ENCODE results near the gene PTPRA. TPM values are rescaled to one million over a fixed set of nuclear protein-coding genes. Genes with fewer than 3 reads are reported as not detected.

Gene PTPRA
- total and polyA plus RNA-seq, 2 of the 13 experiments (the other 11 are each of a cell fraction or from before 2014, with no cell fraction given), result 47.2 to 127 TPM

DNA sequence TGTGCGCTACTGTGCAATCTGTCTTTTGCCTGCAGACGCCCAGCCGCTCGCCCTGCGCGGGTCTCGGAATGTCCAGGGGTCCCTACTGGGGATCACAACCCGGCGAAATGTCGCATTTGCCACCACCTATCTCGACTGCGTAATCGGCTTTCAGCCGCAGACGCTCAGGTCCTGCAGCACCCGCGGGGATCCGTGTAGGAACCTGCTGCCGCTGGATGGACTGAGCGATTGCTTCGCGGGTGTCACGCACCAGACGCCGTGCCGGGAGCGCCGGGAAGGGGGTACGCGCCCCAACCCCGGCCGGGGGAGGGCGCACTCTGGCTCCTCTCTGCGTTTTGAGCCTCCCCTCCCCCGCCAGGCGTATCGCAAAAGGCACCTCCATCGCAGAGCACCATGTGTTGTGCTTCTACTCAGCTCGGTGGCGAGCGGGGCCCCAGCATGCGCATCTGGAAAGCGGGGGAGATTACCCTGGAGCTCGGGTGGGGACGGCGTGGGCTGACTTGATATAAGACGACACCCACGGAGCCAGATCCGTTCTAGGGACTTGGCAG is 747 bp upstream of the PTPRA start (continued):
- TF ChIP-seq, protein P1, sequence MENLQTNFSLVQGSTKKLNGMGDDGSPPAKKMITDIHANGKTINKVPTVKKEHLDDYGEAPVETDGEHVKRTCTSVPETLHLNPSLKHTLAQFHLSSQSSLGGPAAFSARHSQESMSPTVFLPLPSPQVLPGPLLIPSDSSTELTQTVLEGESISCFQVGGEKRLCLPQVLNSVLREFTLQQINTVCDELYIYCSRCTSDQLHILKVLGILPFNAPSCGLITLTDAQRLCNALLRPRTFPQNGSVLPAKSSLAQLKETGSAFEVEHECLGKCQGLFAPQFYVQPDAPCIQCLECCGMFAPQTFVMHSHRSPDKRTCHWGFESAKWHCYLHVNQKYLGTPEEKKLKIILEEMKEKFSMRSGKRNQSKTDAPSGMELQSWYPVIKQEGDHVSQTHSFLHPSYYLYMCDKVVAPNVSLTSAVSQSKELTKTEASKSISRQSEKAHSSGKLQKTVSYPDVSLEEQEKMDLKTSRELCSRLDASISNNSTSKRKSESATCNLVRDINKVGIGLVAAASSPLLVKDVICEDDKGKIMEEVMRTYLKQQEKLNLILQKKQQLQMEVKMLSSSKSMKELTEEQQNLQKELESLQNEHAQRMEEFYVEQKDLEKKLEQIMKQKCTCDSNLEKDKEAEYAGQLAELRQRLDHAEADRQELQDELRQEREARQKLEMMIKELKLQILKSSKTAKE (CRISPR knock-in tag; IDR thresholded peaks at IDR 0.05; ENCODE audit: borderline replicate concordance), result 0 out of 2 replicates have a peak, but pooled peaks have one; percentile 55
- no peak for TF ChIP-seq CEBPB (IDR thresholded peaks at IDR 0.05; ENCODE audit: borderline replicate concordance, low read depth, low read length)
- TF ChIP-seq ZNF615 (CRISPR knock-in tag; IDR thresholded peaks at IDR 0.05; ENCODE audit: borderline replicate concordance), result no peak
- no peak for TF ChIP-seq CHD4 (IDR thresholded peaks at IDR 0.05; ENCODE audit: borderline replicate concordance, low read length)
- TF ChIP-seq, protein P2, sequence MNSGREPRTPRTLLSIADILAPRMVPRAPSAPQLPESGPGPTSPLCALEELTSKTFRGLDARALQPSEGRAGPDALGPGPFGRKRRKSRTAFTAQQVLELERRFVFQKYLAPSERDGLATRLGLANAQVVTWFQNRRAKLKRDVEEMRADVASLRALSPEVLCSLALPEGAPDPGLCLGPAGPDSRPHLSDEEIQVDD (CRISPR knock-in tag; IDR thresholded peaks at IDR 0.05; ENCODE audit: borderline replicate concordance), result no peak
- 0 out of 2 replicates have a peak, but pooled peaks have one; percentile 16 for TF ChIP-seq ZNF773 (CRISPR knock-in tag; IDR thresholded peaks at IDR 0.05; ENCODE audit: borderline replicate concordance)
- no peak; the same call in 1 of the 2 replicates for TF ChIP-seq ZNF451 (CRISPR knock-in tag; IDR thresholded peaks at IDR 0.05)
- TF ChIP-seq ZFP82 (CRISPR knock-in tag; IDR thresholded peaks at IDR 0.05; ENCODE audit: borderline replicate concordance), result no peak
- no peak; the same call in 1 of the 2 replicates for TF ChIP-seq MEF2D (CRISPR knock-in tag; IDR thresholded peaks at IDR 0.05)
- no peak for TF ChIP-seq NR2F2 (IDR thresholded peaks at IDR 0.05; ENCODE audit: borderline replicate concordance, low read depth)
- TF ChIP-seq KAT2B (IDR thresholded peaks at IDR 0.05; ENCODE audit: borderline replicate concordance, low read depth, low read length), result no peak
- TF ChIP-seq ZNF205 (CRISPR knock-in tag; IDR thresholded peaks at IDR 0.05), result peak; percentile 51; the same call in 1 of the 2 replicates
- TF ChIP-seq SIN3B (IDR thresholded peaks at IDR 0.05; ENCODE audit: low read length), result no peak
- TF ChIP-seq ZNF225 (CRISPR knock-in tag; IDR thresholded peaks at IDR 0.05), result no peak
- TF ChIP-seq ZNF883 (CRISPR knock-in tag; IDR thresholded peaks at IDR 0.05; ENCODE audit: not compliant biosample characterization), result peak; percentile 56
- TF ChIP-seq NFE2 (CRISPR knock-in tag; IDR thresholded peaks at IDR 0.05), result no peak
- no peak for TF ChIP-seq ZNF530 (CRISPR knock-in tag; IDR thresholded peaks at IDR 0.05; ENCODE audit: low read depth)
- TF ChIP-seq NFKB2 (CRISPR knock-in tag; IDR thresholded peaks at IDR 0.05; ENCODE audit: borderline replicate concordance), result no peak; the same call in 1 of the 2 replicates
- TF ChIP-seq, protein P3, sequence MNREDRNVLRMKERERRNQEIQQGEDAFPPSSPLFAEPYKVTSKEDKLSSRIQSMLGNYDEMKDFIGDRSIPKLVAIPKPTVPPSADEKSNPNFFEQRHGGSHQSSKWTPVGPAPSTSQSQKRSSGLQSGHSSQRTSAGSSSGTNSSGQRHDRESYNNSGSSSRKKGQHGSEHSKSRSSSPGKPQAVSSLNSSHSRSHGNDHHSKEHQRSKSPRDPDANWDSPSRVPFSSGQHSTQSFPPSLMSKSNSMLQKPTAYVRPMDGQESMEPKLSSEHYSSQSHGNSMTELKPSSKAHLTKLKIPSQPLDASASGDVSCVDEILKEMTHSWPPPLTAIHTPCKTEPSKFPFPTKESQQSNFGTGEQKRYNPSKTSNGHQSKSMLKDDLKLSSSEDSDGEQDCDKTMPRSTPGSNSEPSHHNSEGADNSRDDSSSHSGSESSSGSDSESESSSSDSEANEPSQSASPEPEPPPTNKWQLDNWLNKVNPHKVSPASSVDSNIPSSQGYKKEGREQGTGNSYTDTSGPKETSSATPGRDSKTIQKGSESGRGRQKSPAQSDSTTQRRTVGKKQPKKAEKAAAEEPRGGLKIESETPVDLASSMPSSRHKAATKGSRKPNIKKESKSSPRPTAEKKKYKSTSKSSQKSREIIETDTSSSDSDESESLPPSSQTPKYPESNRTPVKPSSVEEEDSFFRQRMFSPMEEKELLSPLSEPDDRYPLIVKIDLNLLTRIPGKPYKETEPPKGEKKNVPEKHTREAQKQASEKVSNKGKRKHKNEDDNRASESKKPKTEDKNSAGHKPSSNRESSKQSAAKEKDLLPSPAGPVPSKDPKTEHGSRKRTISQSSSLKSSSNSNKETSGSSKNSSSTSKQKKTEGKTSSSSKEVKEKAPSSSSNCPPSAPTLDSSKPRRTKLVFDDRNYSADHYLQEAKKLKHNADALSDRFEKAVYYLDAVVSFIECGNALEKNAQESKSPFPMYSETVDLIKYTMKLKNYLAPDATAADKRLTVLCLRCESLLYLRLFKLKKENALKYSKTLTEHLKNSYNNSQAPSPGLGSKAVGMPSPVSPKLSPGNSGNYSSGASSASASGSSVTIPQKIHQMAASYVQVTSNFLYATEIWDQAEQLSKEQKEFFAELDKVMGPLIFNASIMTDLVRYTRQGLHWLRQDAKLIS (CRISPR knock-in tag; IDR thresholded peaks at IDR 0.05), result no peak
- no peak for TF ChIP-seq ZNF775 (CRISPR knock-in tag; IDR thresholded peaks at IDR 0.05; ENCODE audit: borderline replicate concordance)
- 0 out of 2 replicates have a peak, but pooled peaks have one; percentile 9 for TF ChIP-seq ZNF230 (CRISPR knock-in tag; IDR thresholded peaks at IDR 0.05)
- TF ChIP-seq ZNF547 (CRISPR knock-in tag; IDR thresholded peaks at IDR 0.05), result peak; percentile 84; the same call in 1 of the 2 replicates
